HepG2 (cell line): Measurements from ENCODE around the gene TCOF1. TPM values are rescaled to one million over a fixed set of nuclear protein-coding genes. Genes with fewer than 3 reads are reported as not detected.

Experiments used
- IKZF1 ChIP-seq: fragments of 450-650 bp; IDR thresholded peaks from 2 replicates; pipeline ENCODE4 v1.7.1; 2016
- KDM4B ChIP-seq: sonication (generic); formaldehyde crosslinking; IDR thresholded peaks from 2 replicates; pipeline ENCODE4 v1.4.0; 2020; ENCODE audit warnings: missing genetic modification reagents
- KLF15 ChIP-seq: sonication (generic); formaldehyde crosslinking; IDR thresholded peaks from 2 replicates; pipeline ENCODE4 v1.8.1; 2023; ENCODE audit warnings: borderline replicate concordance, mild to moderate bottlenecking, inconsistent platforms, missing genetic modification reagents, mixed read lengths
- NCOA1 ChIP-seq: sonication (generic); formaldehyde crosslinking; IDR thresholded peaks from 2 replicates; pipeline ENCODE4 v1.9.0; 2021; ENCODE audit warnings: missing genetic modification reagents
- NFYC ChIP-seq: IDR thresholded peaks from 2 replicates; pipeline ENCODE4 v1.6.1; 2016; ENCODE audit warnings: missing genetic modification reagents, missing compliant biosample characterization
- PHF8 ChIP-seq: sonication (generic); formaldehyde crosslinking; IDR thresholded peaks from 2 replicates; pipeline ENCODE4 v1.5.0; 2020; ENCODE audit warnings: missing genetic modification reagents
- RARA ChIP-seq: IDR thresholded peaks from 2 replicates; pipeline ENCODE4 v1.6.1; 2016; ENCODE audit warnings: missing genetic modification reagents, missing compliant biosample characterization
- RBM39 ChIP-seq: fragments of 200-400 bp; formaldehyde crosslinking; IDR thresholded peaks from one replicate; pipeline ENCODE4 v1.6.1; 2018; ENCODE audit warnings: antibody characterized with exemption, mild to moderate bottlenecking, low read depth, low read length; ENCODE audit not compliant: poor library complexity, severe bottlenecking
- SALL2 ChIP-seq: sonication (generic); formaldehyde crosslinking; IDR thresholded peaks from 2 replicates; pipeline ENCODE4 v1.8.1; 2023; ENCODE audit warnings: mild to moderate bottlenecking, missing genetic modification reagents, inconsistent platforms
- TBL1XR1 ChIP-seq: fragments of 150-350 bp; IDR thresholded peaks from 2 replicates; pipeline ENCODE4 v1.6.1; 2014; ENCODE audit warnings: borderline replicate concordance, low read length; ENCODE audit not compliant: partially characterized antibody
- THAP11 ChIP-seq: IDR thresholded peaks from 2 replicates; pipeline ENCODE4 v1.6.1; 2016; ENCODE audit warnings: missing biosample characterization, missing genetic modification reagents
- ZNF3 ChIP-seq: IDR thresholded peaks from 2 replicates; pipeline ENCODE4 v1.7.0; 2017; ENCODE audit warnings: inconsistent platforms
- ZNF33A ChIP-seq: sonication (generic); formaldehyde crosslinking; IDR thresholded peaks from 2 replicates; pipeline ENCODE4 v1.5.1; 2020; ENCODE audit warnings: missing genetic modification reagents, mild to moderate bottlenecking, moderate library complexity, borderline replicate concordance
- ZNF75D ChIP-seq: sonication (generic); formaldehyde crosslinking; IDR thresholded peaks from 2 replicates; pipeline ENCODE4 v1.8.1; 2023; ENCODE audit warnings: missing genetic modification reagents, mild to moderate bottlenecking, borderline replicate concordance
- ZNF776 ChIP-seq: sonication (generic); formaldehyde crosslinking; IDR thresholded peaks from 2 replicates; pipeline ENCODE4 v1.4.0; 2020; ENCODE audit warnings: mild to moderate bottlenecking, missing genetic modification reagents
- ZSCAN12 ChIP-seq: sonication (generic); formaldehyde crosslinking; IDR thresholded peaks from 2 replicates; pipeline ENCODE4 v1.9.0; 2021; ENCODE audit warnings: mild to moderate bottlenecking, missing genetic modification reagents
- ZSCAN20 ChIP-seq: sonication (generic); formaldehyde crosslinking; IDR thresholded peaks from 2 replicates; pipeline ENCODE4 v1.4.0; 2020; ENCODE audit warnings: missing genetic modification reagents, mild to moderate bottlenecking, borderline replicate concordance
- polyA plus RNA-seq, 8 experiments: library from polyadenylated mRNA; depleted of rRNA in 3 of 8; stranded (reverse) in 7 of 8; unstranded in 1 of 8; fragments of >200 nt; fragmentation: Illumina TruSeq in 4 of 8; extraction: Trizol in 4 of 8; gene quantifications; 2 replicates each; pipeline versions ENCODE4 v1.2.1 to v1.2.3, GENCODE V29; 2011 to 2016; ENCODE audit warnings: low read depth in 4 of 8, missing spikeins in 1 of 8, mixed read lengths in 1 of 8; ENCODE audit not compliant: insufficient read depth in 1 of 8
- total RNA-seq, 5 experiments: library from RNA; depleted of rRNA; stranded (reverse); fragments of >200 nt; fragmentation: Illumina TruSeq; extraction: Trizol; gene quantifications; 2 replicates each; pipeline ENCODE4 v1.2.3, GENCODE V29; 2016; ENCODE audit warnings: low read depth in 1 of 5
- TF ChIP-seq, protein P1 (sequence below): sonication (generic); formaldehyde crosslinking; IDR thresholded peaks from 2 replicates; pipeline ENCODE4 v1.5.0; 2020; ENCODE audit warnings: missing genetic modification reagents
- TF ChIP-seq, protein P2 (sequence below): sonication (generic); formaldehyde crosslinking; IDR thresholded peaks from 2 replicates; pipeline ENCODE4 v1.9.0; 2021; ENCODE audit warnings: missing genetic modification reagents, borderline replicate concordance
- TF ChIP-seq, protein P3 (sequence below): sonication (generic); formaldehyde crosslinking; conservative IDR thresholded peaks from 2 replicates; pipeline ENCODE4 v1.4.0; 2020; ENCODE audit warnings: missing genetic modification reagents

Gene TCOF1
- total and polyA plus RNA-seq, 2 of the 13 experiments (the other 11 are each of a cell fraction or from before 2014, with no cell fraction given): 10.1 to 41.6 TPM

DNA sequence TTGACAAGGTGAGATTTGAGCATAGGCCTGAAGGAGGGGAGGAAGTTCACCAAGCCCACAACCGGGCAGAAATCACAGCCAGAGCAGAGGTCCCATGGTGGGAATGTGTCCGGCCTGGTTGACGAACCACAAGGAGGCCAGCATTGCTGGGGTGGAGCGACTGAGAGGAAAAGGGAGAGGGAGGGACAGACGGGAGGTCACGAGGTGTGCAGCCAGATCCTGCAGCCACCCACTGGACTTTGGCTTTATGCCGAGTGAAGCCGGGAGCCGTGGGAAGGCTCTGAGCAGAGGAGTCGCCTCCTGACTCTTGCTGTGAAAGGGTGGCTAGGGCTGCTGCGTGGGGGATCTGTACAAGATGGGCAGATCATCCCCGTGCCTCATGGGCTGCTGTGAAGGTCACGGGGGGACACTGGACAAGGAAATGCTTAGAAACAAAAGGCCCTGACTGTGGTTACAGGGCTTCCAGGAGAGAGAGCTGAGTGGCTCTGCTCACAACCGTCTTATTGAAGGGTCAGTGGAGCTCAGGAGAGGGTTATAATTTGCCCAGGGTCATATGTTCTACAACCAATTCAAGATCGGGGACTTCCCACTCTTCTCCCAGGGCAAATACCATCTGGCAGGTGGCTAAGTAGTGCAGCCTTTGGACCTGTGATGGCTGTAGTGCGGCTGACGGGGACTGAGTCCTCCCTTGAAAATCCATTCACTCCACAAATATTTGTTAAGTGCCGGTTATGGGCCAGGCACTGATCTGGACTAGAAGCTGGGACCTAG is 70.8 kb downstream of the TCOF1 start (continued):
- TF ChIP-seq RBM39 (no peak), ZNF33A (no peak), ZNF776 (CRISPR knock-in tag) (no peak), ZNF75D (CRISPR knock-in tag) (no peak), SALL2 (CRISPR knock-in tag) (no peak), THAP11 (CRISPR knock-in tag) (peak; percentile 64), NFYC (CRISPR knock-in tag) (no peak), IKZF1 (no peak), KLF15 (no peak), TBL1XR1 (no peak), ZSCAN12 (no peak), RARA (peak; percentile 42; the same call in 1 of the 2 replicates), ZNF3 (CRISPR knock-in tag) (no peak), PHF8 (CRISPR knock-in tag) (no peak; the same call in 1 of the 2 replicates), NCOA1 (CRISPR knock-in tag) (0 out of 2 replicates have a peak, but pooled peaks have one; percentile 34), KDM4B (CRISPR knock-in tag) (no peak), ZSCAN20 (CRISPR knock-in tag) (no peak)
- TF ChIP-seq, protein P1, sequence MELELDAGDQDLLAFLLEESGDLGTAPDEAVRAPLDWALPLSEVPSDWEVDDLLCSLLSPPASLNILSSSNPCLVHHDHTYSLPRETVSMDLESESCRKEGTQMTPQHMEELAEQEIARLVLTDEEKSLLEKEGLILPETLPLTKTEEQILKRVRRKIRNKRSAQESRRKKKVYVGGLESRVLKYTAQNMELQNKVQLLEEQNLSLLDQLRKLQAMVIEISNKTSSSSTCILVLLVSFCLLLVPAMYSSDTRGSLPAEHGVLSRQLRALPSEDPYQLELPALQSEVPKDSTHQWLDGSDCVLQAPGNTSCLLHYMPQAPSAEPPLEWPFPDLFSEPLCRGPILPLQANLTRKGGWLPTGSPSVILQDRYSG: no peak
- TF ChIP-seq, protein P2, sequence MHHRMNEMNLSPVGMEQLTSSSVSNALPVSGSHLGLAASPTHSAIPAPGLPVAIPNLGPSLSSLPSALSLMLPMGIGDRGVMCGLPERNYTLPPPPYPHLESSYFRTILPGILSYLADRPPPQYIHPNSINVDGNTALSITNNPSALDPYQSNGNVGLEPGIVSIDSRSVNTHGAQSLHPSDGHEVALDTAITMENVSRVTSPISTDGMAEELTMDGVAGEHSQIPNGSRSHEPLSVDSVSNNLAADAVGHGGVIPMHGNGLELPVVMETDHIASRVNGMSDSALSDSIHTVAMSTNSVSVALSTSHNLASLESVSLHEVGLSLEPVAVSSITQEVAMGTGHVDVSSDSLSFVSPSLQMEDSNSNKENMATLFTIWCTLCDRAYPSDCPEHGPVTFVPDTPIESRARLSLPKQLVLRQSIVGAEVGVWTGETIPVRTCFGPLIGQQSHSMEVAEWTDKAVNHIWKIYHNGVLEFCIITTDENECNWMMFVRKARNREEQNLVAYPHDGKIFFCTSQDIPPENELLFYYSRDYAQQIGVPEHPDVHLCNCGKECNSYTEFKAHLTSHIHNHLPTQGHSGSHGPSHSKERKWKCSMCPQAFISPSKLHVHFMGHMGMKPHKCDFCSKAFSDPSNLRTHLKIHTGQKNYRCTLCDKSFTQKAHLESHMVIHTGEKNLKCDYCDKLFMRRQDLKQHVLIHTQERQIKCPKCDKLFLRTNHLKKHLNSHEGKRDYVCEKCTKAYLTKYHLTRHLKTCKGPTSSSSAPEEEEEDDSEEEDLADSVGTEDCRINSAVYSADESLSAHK (CRISPR knock-in tag): no peak
- TF ChIP-seq, protein P3, sequence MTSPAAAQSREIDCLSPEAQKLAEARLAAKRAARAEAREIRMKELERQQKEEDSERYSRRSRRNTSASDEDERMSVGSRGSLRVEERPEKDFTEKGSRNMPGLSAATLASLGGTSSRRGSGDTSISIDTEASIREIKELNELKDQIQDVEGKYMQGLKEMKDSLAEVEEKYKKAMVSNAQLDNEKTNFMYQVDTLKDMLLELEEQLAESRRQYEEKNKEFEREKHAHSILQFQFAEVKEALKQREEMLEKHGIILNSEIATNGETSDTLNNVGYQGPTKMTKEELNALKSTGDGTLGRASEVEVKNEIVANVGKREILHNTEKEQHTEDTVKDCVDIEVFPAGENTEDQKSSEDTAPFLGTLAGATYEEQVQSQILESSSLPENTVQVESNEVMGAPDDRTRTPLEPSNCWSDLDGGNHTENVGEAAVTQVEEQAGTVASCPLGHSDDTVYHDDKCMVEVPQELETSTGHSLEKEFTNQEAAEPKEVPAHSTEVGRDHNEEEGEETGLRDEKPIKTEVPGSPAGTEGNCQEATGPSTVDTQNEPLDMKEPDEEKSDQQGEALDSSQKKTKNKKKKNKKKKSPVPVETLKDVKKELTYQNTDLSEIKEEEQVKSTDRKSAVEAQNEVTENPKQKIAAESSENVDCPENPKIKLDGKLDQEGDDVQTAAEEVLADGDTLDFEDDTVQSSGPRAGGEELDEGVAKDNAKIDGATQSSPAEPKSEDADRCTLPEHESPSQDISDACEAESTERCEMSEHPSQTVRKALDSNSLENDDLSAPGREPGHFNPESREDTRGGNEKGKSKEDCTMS (CRISPR knock-in tag): no peak
